Urinary bladder (tissue), 4 donors: ENCODE measurements around the gene GSE1. TPM values are rescaled to one million over a fixed set of nuclear protein-coding genes. Genes with fewer than 3 reads are reported as not detected.

Experiments
- DNase-seq: peaks from one replicate; pipeline ENCODE4 v3.0.0-alpha.2; 2015; ENCODE audit errors: extremely low spot score
- H3K27ac ChIP-seq: one replicate; pipeline ENCODE4 v1.5.1; 2013; ENCODE audit warnings: low read depth, mild to moderate bottlenecking, moderate library complexity
- H3K36me3 ChIP-seq: one replicate; pipeline ENCODE4 v1.6.1; 2013; ENCODE audit warnings: mild to moderate bottlenecking, moderate library complexity; ENCODE audit not compliant: insufficient read depth
- H3K4me1 ChIP-seq: one replicate; pipeline ENCODE4 v1.6.1; 2013; ENCODE audit warnings: mild to moderate bottlenecking, moderate library complexity; ENCODE audit not compliant: insufficient read depth
- H3K4me3 ChIP-seq: one replicate; pipeline ENCODE4 v1.5.1; 2013; ENCODE audit warnings: low read depth, low read length
- WGBS: extraction: QIAGEN DNeasy Blood & Tissue Kit; methylation state at CpG from one replicate; pipeline ENCODE4 v1.1.7; 2013; 5-methylcytosine and 5-hydroxymethylcytosine counted together
- polyA plus RNA-seq: library from polyadenylated mRNA; stranded (reverse); fragments of 200-250 nt; gene quantifications from one replicate; pipeline ENCODE4 v1.2.3, GENCODE V29; 2013
- total RNA-seq: library from RNA; depleted of rRNA; stranded (reverse); fragments of >200 nt; gene quantifications from one replicate; pipeline ENCODE4 v1.2.3, GENCODE V29; 2014
- donor health status: healthy with polysubstance abuse.
- donor health status: healthy.

GSE1 gene
- total and polyA plus RNA-seq, 2 donors: 29.7 to 33.4 TPM

- no peak for DNase-seq
- H3K27ac ChIP-seq: no peak overlapping the region
- WGBS: 80% methylated on average over 53 of the region's 53 CpGs
- H3K4me3 ChIP-seq: no peak overlapping the region
- H3K36me3 ChIP-seq: peaks cover 1% of the 10 kb centered on the region
- no peaks in the 10 kb centered on the region for H3K4me1 ChIP-seq
Measured at GRCh38 chr16:85709766-85710585, 96.9 kb downstream of the GSE1 start.

GRCh38 chr16:85710732-85711131 is 97.6 kb downstream of the GSE1 start:
- Histone ChIP-seq H3K27ac (no peak overlapping the region), H3K4me1 (no peaks in the 10 kb centered on the region), H3K36me3 (peaks cover 1% of the 10 kb centered on the region), H3K4me3 (no peak overlapping the region)
- DNase-seq: no peak
- WGBS: 94% methylated on average over 9 of the region's 9 CpGs

- Histone ChIP-seq H3K36me3 (peaks cover 1% of the 10 kb centered on the region), H3K4me1 (no peaks in the 10 kb centered on the region), H3K4me3 (no peak overlapping the region), H3K27ac (no peak overlapping the region)
- 97% methylated on average over 6 of the region's 6 CpGs for WGBS
- no peak for DNase-seq
Measured at GRCh38 chr16:85711982-85712587, 99.0 kb downstream of the GSE1 start.

GRCh38 chr16:85712801-85713200 is 99.7 kb downstream of the GSE1 start:
- Histone ChIP-seq H3K36me3 (peaks cover 1% of the 10 kb centered on the region), H3K4me1 (no peaks in the 10 kb centered on the region), H3K4me3 (no peak overlapping the region), H3K27ac (no peak overlapping the region)
- no peak for DNase-seq
- 68% methylated on average over 9 of the region's 9 CpGs for WGBS

- WGBS: 48% methylated on average over 22 of the region's 22 CpGs
- Histone ChIP-seq H3K36me3 (peaks cover 1% of the 10 kb centered on the region), H3K4me1 (no peaks in the 10 kb centered on the region), H3K4me3 (no peak overlapping the region), H3K27ac (no peak overlapping the region)
- no peak for DNase-seq
Measured at GRCh38 chr16:85715169-85716021, 102.3 kb downstream of the GSE1 start.

- Histone ChIP-seq H3K4me3 (no peak overlapping the region), H3K36me3 (peaks cover 1% of the 10 kb centered on the region), H3K4me1 (no peaks in the 10 kb centered on the region), H3K27ac (peak overlapping the region; percentile 12)
- no peak for DNase-seq
- WGBS: 26% methylated on average over 9 of the region's 9 CpGs
Measured at GRCh38 chr16:85716022-85716679, 103.0 kb downstream of the GSE1 start.

GRCh38 chr16:85716680-85717038 is 103.5 kb downstream of the GSE1 start:
- peaks cover 1% of the 10 kb centered on the region for H3K36me3 ChIP-seq
- H3K27ac ChIP-seq: no peak overlapping the region
- no peak for DNase-seq
- no peak overlapping the region for H3K4me3 ChIP-seq
- 53% methylated on average over 3 of the region's 3 CpGs for WGBS
- no peaks in the 10 kb centered on the region for H3K4me1 ChIP-seq

GRCh38 chr16:85717393-85718152 is 104.5 kb downstream of the GSE1 start:
- DNase-seq: no peak
- no peak overlapping the region for H3K27ac ChIP-seq
- 45% methylated on average over 21 of the region's 21 CpGs for WGBS
- no peak overlapping the region for H3K4me3 ChIP-seq
- no peaks in the 10 kb centered on the region for H3K4me1 ChIP-seq
- peaks cover 1% of the 10 kb centered on the region for H3K36me3 ChIP-seq

GRCh38 chr16:85718153-85718477 is 105.0 kb downstream of the GSE1 start:
- H3K36me3 ChIP-seq: no peaks in the 10 kb centered on the region
- no peak overlapping the region for H3K27ac ChIP-seq
- WGBS: 51% methylated on average over 6 of the region's 6 CpGs
- H3K4me3 ChIP-seq: no peak overlapping the region
- DNase-seq: no peak
- H3K4me1 ChIP-seq: no peaks in the 10 kb centered on the region

- Histone ChIP-seq H3K4me1 (no peaks in the 10 kb centered on the region), H3K36me3 (no peaks in the 10 kb centered on the region), H3K27ac (no peak overlapping the region), H3K4me3 (no peak overlapping the region)
- DNase-seq: no peak
- WGBS: 51% methylated on average over 11 of the region's 11 CpGs
Measured at GRCh38 chr16:85718682-85719081, 105.6 kb downstream of the GSE1 start.

GRCh38 chr16:85719605-85720301 is 106.6 kb downstream of the GSE1 start:
- Histone ChIP-seq H3K4me3 (no peak overlapping the region), H3K36me3 (no peaks in the 10 kb centered on the region), H3K4me1 (no peaks in the 10 kb centered on the region), H3K27ac (no peak overlapping the region)
- DNase-seq: no peak
- 90% methylated on average over 11 of the region's 11 CpGs for WGBS

- Histone ChIP-seq H3K27ac (no peak overlapping the region), H3K4me3 (no peak overlapping the region), H3K4me1 (no peaks in the 10 kb centered on the region), H3K36me3 (no peaks in the 10 kb centered on the region)
- 89% methylated on average over 4 of the region's 4 CpGs for WGBS
- DNase-seq: no peak
Measured at GRCh38 chr16:85720302-85720637, 107.1 kb downstream of the GSE1 start.
